Hematopoietic multipotent progenitor cell treated with erythropoietin and hydrocortisone succinate and interleukin-3 and kit ligand, for 8 days (in vitro differentiated cells): ENCODE results near the gene TMEM143.

Experiments used
- DNase-seq: peaks from one replicate; pipeline ENCODE4 v3.0.0-alpha.2; 2015

TMEM143 gene

GRCh38 chr19:48287748-48288147 lies 76.0 kb downstream of the TMEM143 start:
- DNase-seq: no peak

GRCh38 chr19:48284896-48285295 lies 78.8 kb downstream of the TMEM143 start:
- DNase-seq: no peak

GRCh38 chr19:48283908-48284307 lies 79.8 kb downstream of the TMEM143 start:
- DNase-seq: no peak
